Middle frontal gyrus (tissue), 1 donor: Measurements from ENCODE around the gene WWOX.
"Not testable (repeated sequence)": the region's sequence is repeated elsewhere in the genome, so short reads cannot be mapped to it uniquely, and the experiment has no call there.

Experiments used
- DNase-seq: peaks from one replicate; pipeline ENCODE4 v3.0.0-alpha.2; 2015; ENCODE audit warnings: low spot score; ENCODE audit errors: extremely low spot score

WWOX gene

GRCh38 chr16:78675312-78675711 lies 575.9 kb downstream of the WWOX start:
- DNase-seq: no peak

GRCh38 chr16:78675951-78676792 lies 576.7 kb downstream of the WWOX start:
- DNase-seq: no peak

DNA sequence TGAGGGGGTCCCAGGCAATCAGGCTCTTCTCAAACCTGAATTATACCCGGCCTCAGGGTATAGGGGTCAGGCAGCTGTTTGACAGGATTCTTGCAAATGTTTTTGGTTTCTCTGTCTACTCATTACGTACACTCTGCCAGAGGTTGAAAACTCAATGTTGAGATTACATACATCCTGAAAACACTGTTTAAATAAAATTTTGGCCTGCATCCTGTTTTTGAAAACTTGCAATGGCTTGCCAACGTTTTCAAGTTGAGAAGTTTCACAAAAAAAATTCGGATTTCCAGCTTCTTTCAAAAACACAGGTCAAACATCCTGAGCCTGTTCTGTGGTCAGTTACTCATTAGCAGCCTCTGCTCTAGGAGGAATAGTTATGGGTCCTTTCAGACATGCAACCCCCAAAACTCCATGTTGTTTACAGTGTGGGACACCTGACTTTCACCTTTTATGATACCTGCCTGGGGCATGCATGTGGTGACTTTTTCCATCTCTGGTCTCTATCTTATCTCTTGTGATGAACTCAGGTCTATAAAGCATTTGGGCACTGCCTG lies 577.8 kb downstream of the WWOX start:
- DNase-seq: no peak

DNA sequence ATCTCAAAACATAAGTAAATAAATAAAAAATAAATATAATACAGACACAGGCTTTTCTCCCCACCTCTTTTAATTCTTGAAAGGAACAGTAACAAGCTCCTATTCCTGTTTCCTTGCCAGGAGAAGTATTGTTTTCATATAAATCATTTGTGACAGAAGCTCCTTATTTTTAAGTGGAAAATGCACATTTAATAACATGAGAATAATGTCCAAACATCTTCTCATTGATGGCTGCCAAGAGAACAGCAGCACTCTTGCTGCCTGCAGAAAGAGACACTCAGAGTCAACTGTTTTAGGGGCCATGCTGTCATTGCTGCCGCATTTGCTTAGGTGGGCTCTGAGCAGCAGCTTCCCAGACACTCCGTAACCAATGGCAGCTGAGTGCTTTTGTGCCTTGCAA lies 580.1 kb downstream of the WWOX start:
- no peak for DNase-seq

- DNase-seq: no peak
Measured at GRCh38 chr16:78681743-78682142, 582.3 kb downstream of the WWOX start.

DNA sequence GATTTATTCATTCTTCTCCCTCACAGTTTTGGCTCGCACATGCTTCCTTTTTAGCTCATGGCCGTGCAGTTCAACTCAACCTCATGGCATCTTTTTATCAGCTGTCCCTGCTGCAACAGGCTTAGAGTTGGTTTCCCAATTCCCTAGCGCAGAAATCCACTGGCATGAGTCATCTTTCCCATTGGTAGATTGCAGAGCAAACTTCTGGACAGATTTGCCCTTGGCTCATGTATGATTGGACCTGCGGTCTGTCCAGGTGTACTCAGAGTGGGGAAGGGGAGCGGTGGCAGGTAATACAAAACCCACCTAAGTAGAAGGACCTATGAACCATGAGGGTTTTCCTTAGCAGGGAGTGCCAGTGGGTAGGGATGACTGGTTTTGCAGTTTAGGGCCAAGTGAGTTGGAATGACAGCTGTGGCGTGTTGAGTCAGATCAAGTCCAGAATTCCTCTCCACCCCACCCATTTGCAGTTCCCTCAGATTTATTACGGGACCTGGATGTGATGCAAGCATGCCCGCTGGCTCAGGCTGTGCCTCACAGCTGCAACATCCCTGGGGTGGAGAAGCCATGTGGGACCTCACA lies 584.7 kb downstream of the WWOX start:
- DNase-seq: no peak

GRCh38 chr16:78684655-78685375 lies 585.4 kb downstream of the WWOX start:
- DNase-seq: no peak

- DNase-seq: no peak
Measured at GRCh38 chr16:78686601-78687000, 587.1 kb downstream of the WWOX start.

DNA sequence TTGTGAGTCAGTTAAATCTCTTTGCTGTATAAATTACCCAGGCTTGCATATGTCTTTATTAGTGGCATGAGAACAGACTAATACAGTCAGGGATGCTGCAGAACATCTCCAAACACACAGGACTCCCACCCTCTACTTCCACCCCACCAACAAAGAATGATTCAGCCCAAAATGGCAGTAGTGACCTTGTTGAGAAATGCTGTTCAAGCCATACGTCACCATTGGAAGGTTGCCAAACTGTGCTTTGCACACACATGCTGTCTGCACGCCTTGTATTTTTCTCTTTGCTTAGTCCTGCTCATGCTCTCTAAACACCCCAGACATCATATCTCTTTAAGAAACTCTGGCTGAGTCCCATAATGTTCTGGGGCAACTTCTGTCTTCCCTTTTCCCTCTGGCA lies 589.6 kb downstream of the WWOX start:
- no peak for DNase-seq

GRCh38 chr16:78689536-78689935 lies 590.1 kb downstream of the WWOX start:
- DNase-seq: no peak

- DNase-seq: no peak
Measured at GRCh38 chr16:78690510-78690909, 591.1 kb downstream of the WWOX start.

- not testable (repeated sequence) for DNase-seq
Measured at GRCh38 chr16:78691746-78692145, 592.3 kb downstream of the WWOX start.

DNA sequence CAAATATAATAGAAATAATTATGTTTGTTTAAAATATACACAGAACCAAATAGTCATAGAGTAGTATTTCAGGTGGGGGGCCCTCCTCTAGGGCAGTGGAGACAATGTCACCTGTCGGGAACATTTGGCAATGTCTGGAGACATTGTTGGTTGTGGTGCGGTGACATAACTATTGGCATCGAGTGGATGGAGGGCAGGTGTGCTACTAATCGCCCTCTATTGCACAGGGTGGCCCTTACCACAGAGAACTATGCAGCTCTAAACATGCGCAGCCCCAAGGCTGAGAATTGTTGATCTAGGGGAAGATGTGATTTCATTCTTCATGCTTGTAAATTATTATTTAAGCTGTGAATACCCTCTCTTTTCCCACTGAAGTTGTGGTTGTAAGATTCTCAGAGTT lies 594.0 kb downstream of the WWOX start:
- DNase-seq: no peak

- DNase-seq: no peak
Measured at GRCh38 chr16:78694414-78694813, 595.0 kb downstream of the WWOX start.

DNA sequence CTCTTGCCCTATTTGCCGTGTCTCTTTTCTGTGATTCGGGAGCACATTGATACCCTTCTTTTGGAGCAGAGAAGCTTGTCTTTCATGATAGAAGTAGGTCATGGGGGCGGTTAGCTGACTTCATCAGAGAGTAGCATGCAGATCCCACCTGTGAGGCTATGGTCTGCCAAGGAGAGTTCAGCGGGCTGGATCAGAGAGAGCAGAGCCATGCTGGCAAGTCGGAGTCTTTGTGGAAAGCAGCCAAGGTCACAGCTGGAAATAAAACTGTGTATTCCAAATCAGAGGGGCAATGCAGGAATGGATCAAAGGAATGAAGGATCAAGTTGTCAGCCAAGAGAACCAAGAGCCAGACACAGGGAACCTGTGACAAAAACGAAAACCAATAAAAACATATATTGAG lies 595.9 kb downstream of the WWOX start:
- no peak for DNase-seq

DNA sequence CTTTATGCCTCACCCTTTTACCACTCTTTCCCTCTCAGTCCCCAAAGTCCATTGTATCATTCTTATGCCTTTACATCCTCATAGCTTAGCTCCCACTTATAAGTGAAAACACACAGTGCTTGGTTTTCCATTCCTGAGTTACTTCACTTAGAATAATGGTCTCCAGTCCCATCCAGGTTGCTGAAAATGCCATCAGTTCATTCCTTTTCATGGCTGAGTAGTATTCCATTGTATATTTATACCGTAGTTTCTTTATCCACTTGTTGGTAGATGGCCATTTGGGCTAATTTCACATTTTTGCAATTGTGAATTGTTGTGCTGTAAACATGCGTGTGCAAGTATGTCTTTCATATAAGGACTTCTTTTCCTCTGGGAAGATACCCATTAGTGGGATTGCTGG lies 597.3 kb downstream of the WWOX start:
- no peak for DNase-seq

GRCh38 chr16:78697426-78697825 lies 598.0 kb downstream of the WWOX start:
- DNase-seq: no peak

- no peak for DNase-seq
Measured at GRCh38 chr16:78703936-78704335, 604.5 kb downstream of the WWOX start.

GRCh38 chr16:78704416-78704815 lies 605.0 kb downstream of the WWOX start:
- no peak for DNase-seq

- no peak for DNase-seq
Measured at GRCh38 chr16:78705694-78706093, 606.2 kb downstream of the WWOX start.

- no peak for DNase-seq
Measured at GRCh38 chr16:78706637-78707036, 607.2 kb downstream of the WWOX start.
